Neural cell (in vitro differentiated cells): ENCODE results near the gene NFIB. TPM values are rescaled to one million over a fixed set of nuclear protein-coding genes. Genes with fewer than 3 reads are reported as not detected.

Experiments
- H2AFZ ChIP-seq: fragments of 200-600, 300-800 bp; sonication (generic), shearing (Covaris generic); 2 replicates; pipeline ENCODE4 v1.6.0; 2014; ENCODE audit warnings: low read depth, mild to moderate bottlenecking, antibody characterized with exemption, low read length, moderate library complexity
- H3F3A ChIP-seq: fragments of 200-600 bp; shearing (Covaris generic); 2 replicates; pipeline ENCODE4 v1.6.1; 2016; ENCODE audit warnings: mild to moderate bottlenecking, moderate library complexity, mixed read lengths, antibody characterized with exemption, low read length; ENCODE audit not compliant: insufficient read depth, poor library complexity, severe bottlenecking
- H3K27ac ChIP-seq: fragments of 200-600, 300-800 bp; sonication (generic), shearing (Covaris generic); 2 replicates; pipeline ENCODE4 v1.5.1; 2014; ENCODE audit warnings: mild to moderate bottlenecking, low read length, moderate library complexity
- H3K27me3 ChIP-seq: fragments of 300-800, 200-600 bp; sonication (generic), shearing (Covaris generic); 2 replicates; pipeline ENCODE4 v1.6.0; 2014; ENCODE audit warnings: mild to moderate bottlenecking, low read depth, low read length, moderate library complexity; ENCODE audit not compliant: insufficient read depth
- H3K36me3 ChIP-seq: fragments of 300-800, 200-600 bp; sonication (generic), shearing (Covaris generic); 2 replicates; pipeline ENCODE4 v1.5.1; 2014; ENCODE audit warnings: mild to moderate bottlenecking, antibody characterized with exemption, low read length, moderate library complexity; ENCODE audit not compliant: insufficient read depth
- H3K4me2 ChIP-seq: fragments of 300-800, 200-600 bp; sonication (generic), shearing (Covaris generic); 2 replicates; pipeline ENCODE4 v1.6.0; 2014; ENCODE audit warnings: mild to moderate bottlenecking, low read length
- H3K4me3 ChIP-seq: fragments of 300-800, 200-600 bp; sonication (generic), shearing (Covaris generic); 2 replicates; pipeline ENCODE4 v1.5.1; 2014; ENCODE audit warnings: mild to moderate bottlenecking, low read length, moderate library complexity
- H3K79me2 ChIP-seq: fragments of 200-600 bp; shearing (Covaris generic); replicated peaks from 2 replicates; pipeline ENCODE4 v1.6.0; 2014; ENCODE audit warnings: mild to moderate bottlenecking, low read length, moderate library complexity; ENCODE audit not compliant: insufficient read depth
- H3K9ac ChIP-seq: fragments of 300-800, 200-600 bp; sonication (generic), shearing (Covaris generic); 2 replicates; pipeline ENCODE4 v1.6.1; 2016; ENCODE audit warnings: mild to moderate bottlenecking, low read length, mixed read lengths
- H3K9me2 ChIP-seq: fragments of 200-600 bp; shearing (Covaris generic); 2 replicates; pipeline ENCODE4 v1.6.1; 2016; ENCODE audit warnings: mild to moderate bottlenecking, low read length, mixed read lengths; ENCODE audit not compliant: insufficient read depth
- H3K9me3 ChIP-seq: fragments of 200-600, 300-800 bp; sonication (generic), shearing (Covaris generic); 2 replicates; pipeline ENCODE4 v1.6.1; 2016; ENCODE audit warnings: mild to moderate bottlenecking, mixed run types, low read length, moderate library complexity, mixed read lengths
- H4K20me1 ChIP-seq: fragments of 200-600 bp; shearing (Covaris generic); 2 replicates; pipeline ENCODE4 v1.6.1; 2016; ENCODE audit warnings: mild to moderate bottlenecking, mixed run types; ENCODE audit not compliant: insufficient read depth
- EP300 ChIP-seq: fragments of 450-650 bp; conservative IDR thresholded peaks from 2 replicates; pipeline ENCODE4 v1.6.1; 2014; ENCODE audit warnings: antibody characterized with exemption, mild to moderate bottlenecking, moderate library complexity; ENCODE audit not compliant: poor library complexity, severe bottlenecking
- EZH2 ChIP-seq: fragments of 200-600, 300-800 bp; shearing (Covaris generic), sonication (generic); IDR thresholded peaks from 2 replicates; pipeline ENCODE4 v1.6.1; 2014; ENCODE audit warnings: antibody characterized with exemption, low read length, borderline replicate concordance, mild to moderate bottlenecking; ENCODE audit not compliant: insufficient read depth, poor library complexity, severe bottlenecking
- MXI1 ChIP-seq: fragments of 450-650 bp; conservative IDR thresholded peaks from 2 replicates; pipeline ENCODE4 v1.6.1; 2014; ENCODE audit warnings: antibody characterized with exemption, mild to moderate bottlenecking; ENCODE audit not compliant: poor library complexity, severe bottlenecking
- POLR2AphosphoS5 ChIP-seq: IDR thresholded peaks from 2 replicates; pipeline ENCODE4 v1.6.1; 2012
- RAD21 ChIP-seq: fragments of 450-650 bp; conservative IDR thresholded peaks from 2 replicates; pipeline ENCODE4 v1.6.1; 2014; ENCODE audit warnings: antibody characterized with exemption, mild to moderate bottlenecking, moderate library complexity
- SMC3 ChIP-seq: fragments of 450-650 bp; conservative IDR thresholded peaks from 2 replicates; pipeline ENCODE4 v1.6.1; 2014; ENCODE audit warnings: antibody characterized with exemption, mild to moderate bottlenecking, moderate library complexity; ENCODE audit not compliant: poor library complexity
- TAF1 ChIP-seq: IDR thresholded peaks from 2 replicates; pipeline ENCODE4 v1.6.1; 2012; ENCODE audit warnings: low read depth
- polyA plus RNA-seq: library from polyadenylated mRNA; depleted of rRNA; stranded (reverse); fragments of >200 nt; gene quantifications from 2 replicates; pipeline ENCODE4 v1.2.3, GENCODE V29; 2014
- TF ChIP-seq, protein P1 (sequence below): IDR thresholded peaks from 2 replicates; pipeline ENCODE4 v1.6.1; 2012; ENCODE audit warnings: borderline replicate concordance
- TF ChIP-seq, protein P2 (sequence below): fragments of 450-650 bp; IDR thresholded peaks from 2 replicates; pipeline ENCODE4 v1.5.1; 2014; ENCODE audit warnings: antibody characterized with exemption, mild to moderate bottlenecking, moderate library complexity; ENCODE audit not compliant: poor library complexity, severe bottlenecking

The NFIB gene
- polyA plus RNA-seq, 1 donor from 2014 or later = 0.73 TPM

DNA sequence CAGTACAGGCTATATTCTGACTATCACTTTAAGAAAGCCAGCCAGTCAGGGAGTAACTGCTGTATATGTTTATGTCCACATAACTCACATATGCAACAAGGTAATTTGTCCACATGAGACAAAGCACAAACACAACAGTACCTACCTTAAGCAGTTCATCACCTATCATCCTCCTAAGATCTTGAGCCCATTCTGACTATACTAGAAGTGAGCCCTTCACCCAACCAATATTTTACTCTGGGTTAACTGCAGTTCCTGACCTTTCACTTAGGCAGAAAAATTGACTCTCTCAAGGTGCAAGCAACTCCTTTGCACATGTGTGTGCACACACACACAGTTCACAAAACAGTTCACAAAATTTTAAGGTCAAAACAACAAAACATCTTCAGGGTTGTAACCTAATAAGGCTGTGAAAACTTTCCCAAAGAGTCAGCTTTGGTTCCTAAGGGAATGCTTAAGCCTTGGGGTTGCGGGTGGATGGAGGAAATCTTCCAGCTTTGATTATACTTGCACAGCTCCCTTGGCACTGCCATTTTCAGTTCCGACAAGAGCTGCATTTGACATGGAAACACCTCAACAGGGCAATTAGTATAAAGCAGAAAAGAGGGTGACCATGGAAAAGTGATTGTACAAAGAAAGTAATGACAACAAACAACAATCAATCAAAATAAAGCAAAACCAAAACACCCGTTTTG, 215.3 kb downstream of the NFIB start:
- no peaks in the 10 kb centered on the region for H3K79me2 ChIP-seq
- H3K4me3 ChIP-seq = no peak overlapping the region
- TF ChIP-seq EP300 = no peak
- TF ChIP-seq EZH2 = no peak
- TF ChIP-seq, protein P1, sequence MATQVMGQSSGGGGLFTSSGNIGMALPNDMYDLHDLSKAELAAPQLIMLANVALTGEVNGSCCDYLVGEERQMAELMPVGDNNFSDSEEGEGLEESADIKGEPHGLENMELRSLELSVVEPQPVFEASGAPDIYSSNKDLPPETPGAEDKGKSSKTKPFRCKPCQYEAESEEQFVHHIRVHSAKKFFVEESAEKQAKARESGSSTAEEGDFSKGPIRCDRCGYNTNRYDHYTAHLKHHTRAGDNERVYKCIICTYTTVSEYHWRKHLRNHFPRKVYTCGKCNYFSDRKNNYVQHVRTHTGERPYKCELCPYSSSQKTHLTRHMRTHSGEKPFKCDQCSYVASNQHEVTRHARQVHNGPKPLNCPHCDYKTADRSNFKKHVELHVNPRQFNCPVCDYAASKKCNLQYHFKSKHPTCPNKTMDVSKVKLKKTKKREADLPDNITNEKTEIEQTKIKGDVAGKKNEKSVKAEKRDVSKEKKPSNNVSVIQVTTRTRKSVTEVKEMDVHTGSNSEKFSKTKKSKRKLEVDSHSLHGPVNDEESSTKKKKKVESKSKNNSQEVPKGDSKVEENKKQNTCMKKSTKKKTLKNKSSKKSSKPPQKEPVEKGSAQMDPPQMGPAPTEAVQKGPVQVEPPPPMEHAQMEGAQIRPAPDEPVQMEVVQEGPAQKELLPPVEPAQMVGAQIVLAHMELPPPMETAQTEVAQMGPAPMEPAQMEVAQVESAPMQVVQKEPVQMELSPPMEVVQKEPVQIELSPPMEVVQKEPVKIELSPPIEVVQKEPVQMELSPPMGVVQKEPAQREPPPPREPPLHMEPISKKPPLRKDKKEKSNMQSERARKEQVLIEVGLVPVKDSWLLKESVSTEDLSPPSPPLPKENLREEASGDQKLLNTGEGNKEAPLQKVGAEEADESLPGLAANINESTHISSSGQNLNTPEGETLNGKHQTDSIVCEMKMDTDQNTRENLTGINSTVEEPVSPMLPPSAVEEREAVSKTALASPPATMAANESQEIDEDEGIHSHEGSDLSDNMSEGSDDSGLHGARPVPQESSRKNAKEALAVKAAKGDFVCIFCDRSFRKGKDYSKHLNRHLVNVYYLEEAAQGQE = no peak
- no peaks in the 10 kb centered on the region for H3F3A ChIP-seq
- no peaks in the 10 kb centered on the region for H4K20me1 ChIP-seq
- no peak overlapping the region for H3K9ac ChIP-seq
- H3K4me2 ChIP-seq = no peak overlapping the region
- no peak overlapping the region for H2AFZ ChIP-seq
- no peaks in the 10 kb centered on the region for H3K9me2 ChIP-seq
- no peaks in the 10 kb centered on the region for H3K9me3 ChIP-seq
- no peaks in the 10 kb centered on the region for H3K36me3 ChIP-seq
- H3K27ac ChIP-seq = no peak overlapping the region
- no peaks in the 10 kb centered on the region for H3K27me3 ChIP-seq

DNA sequence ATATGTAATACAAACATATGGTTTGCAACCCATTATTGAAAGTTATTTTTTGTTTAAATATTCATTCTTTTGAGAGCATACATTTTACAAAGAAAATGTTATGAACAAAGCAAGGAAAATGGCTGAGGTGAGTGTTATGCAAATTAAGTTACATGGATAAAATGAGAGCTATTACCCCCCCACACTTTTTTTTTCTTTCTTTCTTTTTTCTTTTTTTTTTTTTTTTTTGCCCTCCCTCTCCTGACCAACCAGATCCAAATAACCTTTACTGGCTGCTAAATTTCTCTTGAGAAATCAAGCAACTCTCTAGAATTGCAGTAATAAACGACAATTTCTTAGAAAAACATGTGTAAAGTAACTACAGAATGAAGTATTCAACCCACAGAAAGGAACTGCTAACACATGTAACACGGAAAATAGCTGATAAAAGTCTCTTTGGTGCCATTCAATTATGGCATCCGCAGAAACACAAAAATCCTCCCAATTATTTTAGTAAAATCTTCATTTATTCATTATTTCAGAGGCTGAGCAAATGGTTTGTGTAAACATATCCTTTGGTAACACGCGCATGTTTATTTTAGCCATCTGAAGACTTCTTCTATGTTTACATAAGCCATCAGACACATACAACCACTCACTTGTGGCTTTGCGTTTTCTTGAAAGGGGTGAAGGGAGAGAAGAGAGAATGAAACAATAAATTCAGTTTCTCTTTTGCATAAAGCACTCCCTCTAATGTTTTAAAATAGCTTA, 216.1 kb downstream of the NFIB start:
- H2AFZ ChIP-seq = no peak overlapping the region
- no peak overlapping the region for H3K27ac ChIP-seq

More for the DNA sequence above, 216.1 kb downstream of the NFIB start:
- Histone ChIP-seq H4K20me1 (no peaks in the 10 kb centered on the region), H3K9me2 (no peaks in the 10 kb centered on the region), H3K4me3 (no peak overlapping the region), H3K27me3 (no peaks in the 10 kb centered on the region), H3F3A (no peaks in the 10 kb centered on the region), H3K9ac (no peak overlapping the region), H3K36me3 (no peaks in the 10 kb centered on the region), H3K4me2 (no peak overlapping the region), H3K9me3 (no peaks in the 10 kb centered on the region), H3K79me2 (no peaks in the 10 kb centered on the region)
- TF ChIP-seq POLR2AphosphoS5 (no peak), EP300 (no peak), MXI1 (no peak), SMC3 (no peak), TAF1 (no peak), EZH2 (no peak), RAD21 (no peak)
- TF ChIP-seq, protein P2, sequence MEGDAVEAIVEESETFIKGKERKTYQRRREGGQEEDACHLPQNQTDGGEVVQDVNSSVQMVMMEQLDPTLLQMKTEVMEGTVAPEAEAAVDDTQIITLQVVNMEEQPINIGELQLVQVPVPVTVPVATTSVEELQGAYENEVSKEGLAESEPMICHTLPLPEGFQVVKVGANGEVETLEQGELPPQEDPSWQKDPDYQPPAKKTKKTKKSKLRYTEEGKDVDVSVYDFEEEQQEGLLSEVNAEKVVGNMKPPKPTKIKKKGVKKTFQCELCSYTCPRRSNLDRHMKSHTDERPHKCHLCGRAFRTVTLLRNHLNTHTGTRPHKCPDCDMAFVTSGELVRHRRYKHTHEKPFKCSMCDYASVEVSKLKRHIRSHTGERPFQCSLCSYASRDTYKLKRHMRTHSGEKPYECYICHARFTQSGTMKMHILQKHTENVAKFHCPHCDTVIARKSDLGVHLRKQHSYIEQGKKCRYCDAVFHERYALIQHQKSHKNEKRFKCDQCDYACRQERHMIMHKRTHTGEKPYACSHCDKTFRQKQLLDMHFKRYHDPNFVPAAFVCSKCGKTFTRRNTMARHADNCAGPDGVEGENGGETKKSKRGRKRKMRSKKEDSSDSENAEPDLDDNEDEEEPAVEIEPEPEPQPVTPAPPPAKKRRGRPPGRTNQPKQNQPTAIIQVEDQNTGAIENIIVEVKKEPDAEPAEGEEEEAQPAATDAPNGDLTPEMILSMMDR = no peak
- TF ChIP-seq, protein P1 = no peak
